ENCODE results near the gene TRIP12. TPM values are rescaled to one million over a fixed set of nuclear protein-coding genes. Genes with fewer than 3 reads are reported as not detected.

TRIP12 gene
- total RNA-seq, 2 donors from 2014 or later = 194 to 200 TPM

Other genes starting within 250 kb of the TRIP12 start
- 1 to 10 TPM in 1 of 2 donors, under 1 TPM in 1; 0.67 to 1.1 TPM for gene DNER, start 207.5 kb downstream of the TRIP12 start, total RNA-seq
- 1 to 10 TPM; 2.2 to 2.6 TPM for gene FBXO36, start 494 bp upstream of the TRIP12 start, total RNA-seq
- gene SLC16A14, start 146.9 kb upstream of the TRIP12 start, total RNA-seq = 1 to 10 TPM; 3.3 to 5.9 TPM

Data from posterior vena cava (tissue), 2 donors.